ES-I3 (cell line): ENCODE data around the gene FCHSD2.
"Not testable (repeated sequence)": the region's sequence is repeated elsewhere in the genome, so short reads cannot be mapped to it uniquely, and the experiment has no call there.

Source experiments
- H3K36me3 ChIP-seq: 2 replicates; pipeline ENCODE4 v1.6.1; 2013; ENCODE audit warnings: mild to moderate bottlenecking, low read length, control low read depth, moderate library complexity; ENCODE audit not compliant: insufficient read depth
- H3K4me1 ChIP-seq: 2 replicates; pipeline ENCODE4 v1.6.1; 2013; ENCODE audit warnings: mild to moderate bottlenecking, control low read depth, low read length; ENCODE audit not compliant: insufficient read depth
- H3K9ac ChIP-seq: 2 replicates; pipeline ENCODE4 v1.6.1; 2013; ENCODE audit warnings: low read depth, mild to moderate bottlenecking, low read length, moderate library complexity
- H3K9me3 ChIP-seq: 2 replicates; pipeline ENCODE4 v1.6.1; 2013; ENCODE audit warnings: mild to moderate bottlenecking, low read length, moderate library complexity; ENCODE audit not compliant: control insufficient read depth, insufficient read depth

Gene FCHSD2

DNA sequence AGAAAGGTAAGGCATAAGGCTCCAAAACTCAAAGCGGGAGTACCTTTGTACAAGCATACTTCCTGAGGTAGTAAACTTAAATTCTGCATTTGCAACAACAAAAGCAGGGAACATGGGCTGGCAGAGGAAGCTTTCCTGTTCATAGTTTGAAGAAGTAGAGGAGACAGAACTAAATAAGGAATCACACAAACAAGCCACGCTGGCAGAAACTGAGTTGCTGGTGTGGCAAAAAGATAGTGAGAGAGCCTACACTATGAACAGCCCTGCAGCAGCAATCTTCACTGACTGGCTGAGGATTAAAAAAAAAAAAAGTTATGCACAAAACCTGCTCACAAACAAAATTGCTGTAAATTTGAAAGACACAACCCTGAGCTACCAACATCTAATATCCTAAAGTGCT lies 46.5 kb downstream of the FCHSD2 start:
- H3K9me3 ChIP-seq: no peaks in the 10 kb centered on the region
- H3K9ac ChIP-seq: no peak overlapping the region
- H3K36me3 ChIP-seq: no peaks in the 10 kb centered on the region
- H3K4me1 ChIP-seq: no peaks in the 10 kb centered on the region

DNA sequence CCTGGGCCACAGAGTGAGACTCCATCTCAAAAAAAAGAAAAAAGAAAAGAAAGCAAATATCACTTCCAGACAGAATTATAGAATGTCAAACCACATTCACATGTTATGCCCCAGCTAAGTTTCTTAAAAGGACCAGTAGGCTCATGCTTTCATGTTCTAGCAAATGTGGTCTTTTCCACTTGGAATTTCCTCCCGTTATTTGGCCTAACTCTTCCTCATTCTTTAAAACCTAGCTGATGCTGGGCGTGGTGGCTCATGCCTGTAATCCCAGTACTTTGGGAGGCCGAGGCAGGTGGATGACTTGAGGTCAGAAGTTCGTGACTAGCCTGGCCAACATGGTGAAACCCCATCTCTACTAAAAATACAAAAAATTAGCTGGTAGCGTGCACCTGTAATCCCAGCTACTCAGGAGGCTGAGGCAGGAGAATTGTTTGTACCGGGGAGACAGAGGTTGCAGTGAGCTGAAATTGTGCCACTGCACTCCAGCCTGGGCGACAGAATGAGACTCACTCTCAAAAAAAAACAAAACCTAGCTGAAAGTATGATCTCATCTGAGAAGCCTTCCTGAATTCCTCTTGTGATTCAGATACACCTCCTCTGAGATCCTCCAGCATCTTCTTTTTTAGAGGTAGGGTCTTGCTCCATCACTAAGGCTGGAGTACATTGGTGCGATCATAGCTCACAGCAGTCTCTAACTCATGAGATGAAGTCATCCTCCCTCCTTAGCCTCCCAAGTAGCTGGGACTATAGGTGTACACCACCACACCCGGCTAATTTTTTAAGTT lies 50.4 kb downstream of the FCHSD2 start:
- no peaks in the 10 kb centered on the region for H3K4me1 ChIP-seq
- H3K36me3 ChIP-seq: no peaks in the 10 kb centered on the region
- H3K9ac ChIP-seq: no peak overlapping the region
- no peaks in the 10 kb centered on the region for H3K9me3 ChIP-seq

DNA sequence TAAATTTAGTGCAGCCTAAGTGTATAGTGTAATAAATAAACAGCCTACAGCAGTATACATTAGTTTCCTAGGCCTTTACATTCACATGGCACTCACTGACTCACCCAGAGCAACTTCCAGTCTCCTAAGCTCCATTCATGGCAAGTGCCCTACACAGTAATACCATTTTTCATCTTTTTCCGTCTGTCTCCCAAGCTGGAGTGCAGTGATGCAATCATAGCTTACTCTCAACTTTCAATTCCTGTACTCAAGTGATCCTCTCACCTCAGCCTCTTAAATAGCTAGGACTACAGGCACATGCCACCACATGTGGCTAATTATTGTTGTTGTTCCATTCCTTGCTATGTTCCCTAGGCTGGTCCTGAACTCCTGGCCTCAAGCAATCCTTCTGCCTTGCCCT lies 54.4 kb downstream of the FCHSD2 start:
- 0 out of 2 replicates have a peak, but pooled peaks cover 4% of the 10 kb centered on the region for H3K4me1 ChIP-seq
- no peak overlapping the region for H3K9ac ChIP-seq
- no peaks in the 10 kb centered on the region for H3K9me3 ChIP-seq
- H3K36me3 ChIP-seq: no peaks in the 10 kb centered on the region

DNA sequence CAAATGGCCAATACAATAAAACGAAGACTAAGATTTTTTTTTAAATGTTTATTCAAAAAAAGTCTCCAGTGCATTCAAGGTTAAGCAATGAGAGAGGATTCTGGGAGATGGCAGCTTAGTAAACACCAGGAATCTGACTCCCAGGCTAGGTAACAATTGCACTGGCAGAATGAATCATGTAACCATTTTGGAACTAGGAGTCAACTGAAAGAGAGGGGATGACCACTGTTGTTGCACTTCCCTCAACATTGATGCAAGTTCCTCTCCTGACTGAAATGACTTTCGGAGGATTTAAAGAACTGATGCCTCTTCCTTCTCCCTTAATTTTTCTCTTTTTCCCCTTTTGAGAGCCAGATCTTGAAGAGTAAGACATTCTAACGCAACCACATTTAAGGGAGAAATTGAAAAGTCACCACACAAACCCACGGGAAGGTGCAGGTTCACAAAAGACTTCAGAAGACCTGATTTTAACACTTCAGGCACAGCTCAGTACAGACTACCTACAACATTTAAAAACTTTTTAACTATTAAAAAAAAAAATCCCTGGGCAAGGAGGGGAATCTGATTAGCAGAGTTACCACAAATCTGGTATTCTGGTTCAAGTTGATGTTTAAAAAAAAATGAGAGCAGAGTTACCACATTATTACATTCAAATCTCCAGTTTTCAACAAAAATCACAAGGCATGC lies 56.8 kb downstream of the FCHSD2 start:
- Histone ChIP-seq H3K9me3 (no peaks in the 10 kb centered on the region), H3K4me1 (0 out of 2 replicates have a peak, but pooled peaks cover 4% of the 10 kb centered on the region), H3K36me3 (no peaks in the 10 kb centered on the region), H3K9ac (no peak overlapping the region)

DNA sequence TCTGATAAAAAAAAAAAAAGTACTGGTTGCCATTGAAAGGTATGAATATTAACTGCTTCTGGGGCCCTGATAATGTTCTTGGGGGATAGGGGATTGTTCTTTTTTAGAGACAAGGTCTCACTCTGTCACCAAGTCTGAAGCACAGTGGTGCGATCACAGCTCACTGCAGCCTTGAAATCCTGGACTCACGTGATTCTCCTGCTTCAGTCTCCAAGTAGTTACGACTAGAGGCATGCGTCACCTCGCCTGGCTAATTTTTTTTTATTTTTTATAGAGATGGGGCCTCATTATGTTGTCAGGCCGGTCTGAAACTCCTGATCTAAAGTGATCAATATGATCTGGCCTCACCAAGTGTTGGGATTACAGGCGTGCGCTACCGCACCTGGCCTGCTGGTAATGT lies 63.5 kb downstream of the FCHSD2 start:
- Histone ChIP-seq H3K9me3 (0 out of 2 replicates have a peak, but pooled peaks cover 4% of the 10 kb centered on the region), H3K9ac (no peak overlapping the region), H3K36me3 (no peaks in the 10 kb centered on the region), H3K4me1 (no peaks in the 10 kb centered on the region)

DNA sequence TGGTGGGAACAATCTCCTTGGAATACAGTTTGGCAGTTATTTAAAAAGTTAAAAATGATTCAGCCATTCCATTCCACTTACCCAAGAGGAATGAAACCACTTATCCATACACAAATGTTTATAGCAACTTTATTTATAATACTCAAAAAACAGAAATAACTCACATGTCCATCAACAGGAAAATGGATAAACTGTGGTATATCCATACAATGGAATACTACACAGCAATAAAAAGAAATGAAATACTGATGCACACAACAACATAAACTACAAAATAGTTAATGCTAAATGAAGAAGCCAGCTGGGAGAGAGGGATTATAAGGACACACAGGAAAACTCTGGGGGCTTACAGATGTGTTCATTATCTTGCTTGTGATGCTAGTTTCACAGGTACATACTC lies 64.7 kb downstream of the FCHSD2 start:
- Histone ChIP-seq H3K9ac (no peak overlapping the region), H3K9me3 (0 out of 2 replicates have a peak, but pooled peaks cover 4% of the 10 kb centered on the region), H3K36me3 (no peaks in the 10 kb centered on the region), H3K4me1 (peaks cover 5% of the 10 kb centered on the region; the same call in 1 of the 2 replicates)

DNA sequence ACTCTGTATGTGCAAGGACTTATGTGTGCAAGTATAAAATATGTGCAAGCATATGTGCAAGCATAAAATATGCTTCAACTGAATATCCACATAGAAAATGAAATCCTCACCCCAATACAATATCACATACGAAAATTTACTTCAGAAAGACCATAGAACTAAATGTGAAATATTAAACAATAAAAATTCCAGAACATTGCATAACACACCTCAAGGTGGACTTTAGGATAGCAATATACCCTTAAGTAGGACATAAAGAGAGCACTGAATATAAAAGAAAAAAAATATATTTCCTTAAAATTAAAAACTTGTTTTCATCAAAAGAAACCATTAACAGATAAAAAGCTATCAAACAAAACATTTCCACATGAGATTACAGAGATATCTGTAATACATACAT lies 67.8 kb downstream of the FCHSD2 start:
- no peak overlapping the region for H3K9ac ChIP-seq
- H3K4me1 ChIP-seq: peaks cover 5% of the 10 kb centered on the region; the same call in 1 of the 2 replicates
- H3K9me3 ChIP-seq: 0 out of 2 replicates have a peak, but pooled peaks cover 4% of the 10 kb centered on the region
- H3K36me3 ChIP-seq: no peaks in the 10 kb centered on the region

DNA sequence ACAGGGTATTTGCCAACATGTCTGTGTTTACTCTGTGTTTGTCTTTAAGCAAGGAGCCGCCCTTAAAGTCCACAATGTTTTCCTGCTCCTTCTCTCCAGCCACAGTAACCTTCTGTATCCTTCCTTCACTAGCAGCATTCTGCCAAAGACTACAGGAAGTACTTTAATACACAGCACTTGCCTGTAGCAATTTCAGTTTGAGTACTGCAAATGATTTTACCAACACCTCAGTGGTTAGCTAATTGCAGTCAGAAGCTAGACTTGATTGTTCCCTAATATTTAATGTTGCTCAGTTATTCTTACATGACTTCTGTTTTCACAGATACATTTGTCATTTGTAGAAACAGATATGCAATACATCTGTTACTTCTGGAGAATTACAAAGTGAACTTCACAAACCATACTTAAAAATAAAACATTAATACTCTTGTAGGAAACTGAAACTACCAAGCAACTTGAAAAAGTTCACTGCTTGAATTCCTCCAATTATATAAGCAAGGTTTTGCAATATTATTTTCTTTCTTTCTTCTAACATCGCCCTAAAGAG lies 69.1 kb downstream of the FCHSD2 start:
- Histone ChIP-seq H3K4me1 (peaks cover 5% of the 10 kb centered on the region; the same call in 1 of the 2 replicates), H3K9me3 (0 out of 2 replicates have a peak, but pooled peaks cover under 1% of the 10 kb centered on the region), H3K9ac (no peak overlapping the region), H3K36me3 (no peaks in the 10 kb centered on the region)

DNA sequence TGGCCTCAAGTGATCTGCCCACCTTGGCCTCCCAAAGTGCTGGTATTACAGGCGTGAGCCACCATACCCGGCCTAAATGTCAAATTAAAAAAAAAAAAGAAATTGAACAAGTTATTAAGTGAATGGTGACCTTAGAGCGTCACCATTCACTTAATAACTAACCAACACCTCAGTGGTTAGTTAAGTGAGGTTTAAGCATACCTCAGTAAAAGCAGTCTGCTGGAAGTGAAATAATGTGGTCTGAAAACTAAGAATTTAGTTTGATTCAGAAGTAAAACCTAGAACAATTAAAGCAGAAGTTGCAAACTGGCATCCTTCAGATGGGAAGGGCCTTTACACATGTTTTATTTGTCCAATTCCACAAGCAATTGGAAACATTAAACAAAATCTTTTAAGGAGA lies 71.5 kb downstream of the FCHSD2 start:
- Histone ChIP-seq H3K9me3 (no peaks in the 10 kb centered on the region), H3K36me3 (no peaks in the 10 kb centered on the region), H3K9ac (no peak overlapping the region), H3K4me1 (peaks cover 5% of the 10 kb centered on the region; the same call in 1 of the 2 replicates)

DNA sequence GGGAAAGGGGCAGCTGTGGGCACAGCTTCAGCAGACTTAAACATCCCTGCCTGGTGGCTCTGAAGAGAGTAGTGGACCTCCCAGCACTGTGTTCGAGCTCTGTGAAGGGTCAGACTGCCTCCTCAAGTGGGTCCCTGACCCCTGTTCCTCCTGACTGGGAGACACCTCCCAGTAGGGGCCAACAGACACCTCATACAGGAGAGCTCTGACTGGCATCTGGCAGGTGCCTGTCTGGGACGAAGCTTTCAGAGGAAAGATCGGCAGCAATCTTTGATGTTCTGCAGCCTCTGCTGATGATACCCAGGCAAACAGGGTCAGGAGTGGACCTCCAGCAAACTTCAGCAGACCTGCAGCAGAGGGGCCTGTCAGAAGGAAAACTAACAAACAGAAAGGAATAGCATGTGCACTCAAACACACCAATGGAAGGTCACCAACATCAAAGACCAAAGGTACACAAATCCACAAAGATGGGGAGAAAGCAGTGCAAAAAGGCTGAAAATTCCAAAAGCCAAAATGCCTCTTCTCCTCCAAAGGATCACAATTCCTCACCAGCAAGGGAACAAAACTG lies 80.2 kb downstream of the FCHSD2 start:
- H3K9ac ChIP-seq, H3K9me3 ChIP-seq, H3K4me1 ChIP-seq, H3K36me3 ChIP-seq: not testable (repeated sequence)

DNA sequence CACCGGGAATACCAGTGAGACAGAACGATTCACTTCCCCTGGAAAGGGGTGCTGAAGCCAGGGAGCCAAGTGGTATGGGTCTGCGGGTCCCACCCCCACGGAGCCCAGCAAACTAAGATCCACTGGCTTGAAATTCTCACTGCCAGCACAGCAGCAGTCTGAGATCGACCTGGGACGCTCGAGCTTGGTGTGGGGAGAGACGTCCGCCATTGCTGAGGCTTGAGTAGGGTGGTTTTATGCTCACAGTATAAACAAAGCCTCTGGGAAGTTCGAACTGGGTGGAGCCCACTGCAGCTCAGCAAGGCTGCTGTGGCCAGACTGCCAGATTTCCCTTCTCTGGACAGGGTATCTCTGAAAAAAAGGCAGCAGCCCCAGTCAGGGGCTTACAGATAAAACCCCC lies 80.7 kb downstream of the FCHSD2 start:
- not testable (repeated sequence) for H3K4me1 ChIP-seq, H3K9me3 ChIP-seq, H3K9ac ChIP-seq, H3K36me3 ChIP-seq

DNA sequence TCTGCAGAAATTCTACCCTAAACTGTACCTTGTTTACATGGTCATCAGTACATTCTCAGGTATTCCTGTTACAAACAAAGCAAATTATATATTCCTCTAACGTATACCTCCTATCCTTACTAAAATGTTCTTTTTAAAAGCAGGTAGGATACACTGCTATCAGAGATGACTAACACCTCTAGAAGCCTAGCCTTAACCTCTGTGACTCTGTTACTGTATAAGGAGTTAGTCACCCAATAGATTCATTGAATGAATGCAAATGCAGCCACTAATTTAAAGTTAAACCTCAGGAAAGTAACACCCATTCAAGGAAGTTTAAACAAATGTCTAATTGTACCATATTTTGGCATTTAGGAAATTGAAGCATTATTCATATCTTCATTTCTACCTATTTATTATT lies 82.2 kb downstream of the FCHSD2 start:
- Histone ChIP-seq H3K36me3 (no peaks in the 10 kb centered on the region), H3K4me1 (peaks cover 4% of the 10 kb centered on the region; the same call in 1 of the 2 replicates), H3K9me3 (no peaks in the 10 kb centered on the region), H3K9ac (no peak overlapping the region)

DNA sequence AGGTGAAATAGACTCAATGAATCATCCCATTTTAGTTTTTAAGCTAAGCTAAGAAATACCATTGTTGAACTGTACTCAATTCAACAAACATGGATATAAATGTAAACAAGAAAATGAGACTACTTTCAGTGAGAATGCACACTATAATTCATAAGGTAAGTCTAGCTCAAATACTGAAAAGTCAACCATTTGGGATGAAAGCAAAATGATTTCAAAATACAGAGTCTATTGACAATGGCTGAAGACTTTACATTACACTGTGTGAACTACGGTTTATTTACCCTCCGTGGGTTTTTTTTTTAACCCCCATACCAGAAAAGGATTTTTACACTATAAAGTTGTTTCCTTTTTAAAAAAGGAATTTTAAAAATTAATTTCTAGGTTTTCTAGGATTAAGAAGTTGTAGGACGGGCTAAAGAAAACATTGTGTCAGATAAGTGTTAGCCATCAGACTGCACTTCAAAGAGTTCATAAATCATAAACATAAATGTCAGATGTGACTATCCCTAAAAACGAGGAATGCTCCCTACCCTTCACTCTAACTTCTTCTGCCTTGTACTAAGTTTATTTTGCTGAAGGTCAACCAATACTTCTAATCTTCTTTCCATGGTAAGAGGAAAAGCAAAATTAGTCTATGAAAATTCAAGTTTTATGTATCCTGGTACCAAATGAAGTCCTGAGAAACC lies 83.0 kb downstream of the FCHSD2 start:
- no peaks in the 10 kb centered on the region for H3K9me3 ChIP-seq
- H3K4me1 ChIP-seq: peaks cover 4% of the 10 kb centered on the region; the same call in 1 of the 2 replicates
- H3K36me3 ChIP-seq: no peaks in the 10 kb centered on the region
- no peak overlapping the region for H3K9ac ChIP-seq
